Measurements from ENCODE around the gene TMEM236. TPM values are rescaled to one million over a fixed set of nuclear protein-coding genes. Genes with fewer than 3 reads are reported as not detected.

Gene TMEM236
- total RNA-seq, 2 donors from 2014 or later, result 0.41 to 0.90 TPM

- H3K4me1 ChIP-seq, result peaks cover 0 to 21% of the 10 kb centered on the region in 2 donors
- H3K4me3 ChIP-seq, result no peak overlapping the region
- no peak for TF ChIP-seq CTCF (IDR thresholded peaks at IDR 0.05)
- H3K27ac ChIP-seq, result peak overlapping the region in 1 of 2 donors; percentile 22
- H3K27me3 ChIP-seq, result no peaks in the 10 kb centered on the region
- H3K36me3 ChIP-seq, result no peaks in the 10 kb centered on the region
- H3K9me3 ChIP-seq, result no peaks in the 10 kb centered on the region
- DNase-seq (ENCODE audit: low spot score), result no peak
Observed at GRCh38 chr10:17783751-17784150, 31.8 kb downstream of the TMEM236 start.

GRCh38 chr10:17784688-17785087 lies 32.7 kb downstream of the TMEM236 start:
- H3K9me3 ChIP-seq, result no peaks in the 10 kb centered on the region
- DNase-seq (ENCODE audit: low spot score), result no peak
- H3K4me3 ChIP-seq, result no peak overlapping the region
- H3K36me3 ChIP-seq, result no peaks in the 10 kb centered on the region
- no peaks in the 10 kb centered on the region for H3K27me3 ChIP-seq
- TF ChIP-seq CTCF (IDR thresholded peaks at IDR 0.05), result no peak
- H3K4me1 ChIP-seq, result peaks cover 0 to 21% of the 10 kb centered on the region in 2 donors
- peak overlapping the region; percentile 31 for H3K27ac ChIP-seq

GRCh38 chr10:17785276-17785930 lies 33.4 kb downstream of the TMEM236 start:
- Histone ChIP-seq H3K4me3 (no peak overlapping the region), H3K27me3 (no peaks in the 10 kb centered on the region), H3K9me3 (no peaks in the 10 kb centered on the region), H3K27ac (peak overlapping the region in 1 of 2 donors; percentile 15), H3K4me1 (peaks cover 0 to 21% of the 10 kb centered on the region in 2 donors), H3K36me3 (no peaks in the 10 kb centered on the region)
- no peak for DNase-seq (ENCODE audit: low spot score)
- no peak for TF ChIP-seq CTCF (IDR thresholded peaks at IDR 0.05)

GRCh38 chr10:17787087-17787961 lies 35.3 kb downstream of the TMEM236 start:
- Histone ChIP-seq H3K27ac (no peak overlapping the region), H3K4me1 (peaks cover 0 to 21% of the 10 kb centered on the region in 2 donors), H3K36me3 (no peaks in the 10 kb centered on the region), H3K9me3 (no peaks in the 10 kb centered on the region), H3K4me3 (no peak overlapping the region), H3K27me3 (no peaks in the 10 kb centered on the region)
- TF ChIP-seq CTCF (IDR thresholded peaks at IDR 0.05), result no peak
- no peak for DNase-seq (ENCODE audit: low spot score)

- peaks cover 0 to 12% of the 10 kb centered on the region in 2 donors for H3K4me1 ChIP-seq
- no peak overlapping the region for H3K4me3 ChIP-seq
- TF ChIP-seq CTCF (IDR thresholded peaks at IDR 0.05), result no peak
- H3K27ac ChIP-seq, result no peak overlapping the region
- H3K9me3 ChIP-seq, result no peaks in the 10 kb centered on the region
- H3K27me3 ChIP-seq, result no peaks in the 10 kb centered on the region
- H3K36me3 ChIP-seq, result no peaks in the 10 kb centered on the region
- no peak for DNase-seq (ENCODE audit: low spot score)
Observed at GRCh38 chr10:17788646-17789045, 36.6 kb downstream of the TMEM236 start.
